Measurements from ENCODE around the gene HEY2. TPM values are rescaled to one million over a fixed set of nuclear protein-coding genes. Genes with fewer than 3 reads are reported as not detected.

Gene HEY2
- 2.8 TPM for total RNA-seq

GRCh38 chr6:125749173-125749864, at the start of gene HEY2:
HEY2 (plus strand) TSS chr6:125749632; CDS start chr6:125749777, 145 bp downstream.

GRCh38 chr6:125790358-125791150, 41.1 kb downstream of the HEY2 start, which contains the start of gene NCOA7:
NCOA7 (plus strand) TSS chr6:125790960; CDS start chr6:125815355, 24,395 bp downstream.

Other genes with a start within 250 kb of the HEY2 start
- 57.7 TPM for gene NCOA7, start 41.3 kb downstream of the HEY2 start, total RNA-seq
- 89.0 TPM for gene HINT3, start 207.1 kb downstream of the HEY2 start, total RNA-seq
- 27.9 TPM for gene TRMT11, start 236.9 kb downstream of the HEY2 start, total RNA-seq